ENCODE measurements around the gene NTM.

DNA sequence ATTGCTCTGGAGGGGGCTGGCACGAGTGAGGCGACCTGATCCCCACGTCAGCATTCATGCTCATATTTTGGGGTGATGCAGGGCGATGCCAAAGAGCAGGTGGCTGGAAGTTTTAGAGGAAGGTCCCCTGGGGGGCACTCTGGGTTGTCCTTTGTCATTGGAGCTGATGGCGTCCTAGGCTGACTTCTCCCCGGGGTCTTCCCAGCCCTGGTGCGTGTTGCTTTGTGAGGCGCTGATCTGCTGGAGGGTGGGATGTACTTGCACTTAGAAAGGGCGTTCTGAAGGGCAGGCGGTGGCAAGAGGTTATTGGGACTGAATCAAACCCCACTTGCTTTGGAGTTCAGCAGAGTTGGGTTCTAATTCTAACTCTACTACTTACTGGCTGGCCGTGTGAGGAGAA lies 313.3 kb downstream of the NTM start:
- TF ChIP-seq EZH2 (IDR thresholded peaks at IDR 0.05; ENCODE audit: insufficient read depth, poor library complexity, severe bottlenecking) (no peak), EZH2phosphoT487 (IDR thresholded peaks at IDR 0.05; ENCODE audit: insufficient read depth, low read depth) (no peak)

All from GM23248 (cell line).